PFSK-1 (cell line): Measurements from ENCODE around the gene TNNT3.

Experiments
- FOXP2 ChIP-seq: optimal IDR thresholded peaks from 2 replicates; pipeline ENCODE3; 2011; ENCODE audit warnings: borderline replicate concordance, control low read depth, inconsistent platforms; ENCODE audit not compliant: insufficient read depth; ENCODE audit errors: extremely low read length, extremely low read depth
- POLR2AphosphoS5 ChIP-seq: IDR thresholded peaks from 2 replicates; pipeline ENCODE4 v1.6.1; 2012; ENCODE audit warnings: low read depth, mild to moderate bottlenecking, control low read depth, low read length, moderate library complexity
- SIN3A ChIP-seq: IDR thresholded peaks from 2 replicates; pipeline ENCODE4 v1.6.1; 2012; ENCODE audit warnings: mild to moderate bottlenecking, low read length, moderate library complexity, borderline replicate concordance; ENCODE audit not compliant: insufficient read depth
- TAF1 ChIP-seq: IDR thresholded peaks from 2 replicates; pipeline ENCODE4 v1.6.1; 2012; ENCODE audit warnings: low read length, control low read depth, borderline replicate concordance; ENCODE audit not compliant: insufficient read depth
- TF ChIP-seq, protein P1 (sequence below), 2 experiments: IDR thresholded peaks; 2 replicates each; pipeline versions ENCODE4 v1.6.1 to v1.8.0; 2011 to 2012; ENCODE audit warnings: low read depth in 2 of 2, low read length in 2 of 2, control low read depth in 1 of 2, inconsistent platforms in 1 of 2, mild to moderate bottlenecking in 1 of 2, moderate library complexity in 1 of 2; ENCODE audit not compliant: insufficient read depth in 1 of 2

The TNNT3 gene

GRCh38 chr11:1887451-1888346 lies 31.8 kb upstream of the TNNT3 start:
- TF ChIP-seq POLR2AphosphoS5, result no peak; the same call in 1 of the 2 replicates
- TF ChIP-seq, protein P1, sequence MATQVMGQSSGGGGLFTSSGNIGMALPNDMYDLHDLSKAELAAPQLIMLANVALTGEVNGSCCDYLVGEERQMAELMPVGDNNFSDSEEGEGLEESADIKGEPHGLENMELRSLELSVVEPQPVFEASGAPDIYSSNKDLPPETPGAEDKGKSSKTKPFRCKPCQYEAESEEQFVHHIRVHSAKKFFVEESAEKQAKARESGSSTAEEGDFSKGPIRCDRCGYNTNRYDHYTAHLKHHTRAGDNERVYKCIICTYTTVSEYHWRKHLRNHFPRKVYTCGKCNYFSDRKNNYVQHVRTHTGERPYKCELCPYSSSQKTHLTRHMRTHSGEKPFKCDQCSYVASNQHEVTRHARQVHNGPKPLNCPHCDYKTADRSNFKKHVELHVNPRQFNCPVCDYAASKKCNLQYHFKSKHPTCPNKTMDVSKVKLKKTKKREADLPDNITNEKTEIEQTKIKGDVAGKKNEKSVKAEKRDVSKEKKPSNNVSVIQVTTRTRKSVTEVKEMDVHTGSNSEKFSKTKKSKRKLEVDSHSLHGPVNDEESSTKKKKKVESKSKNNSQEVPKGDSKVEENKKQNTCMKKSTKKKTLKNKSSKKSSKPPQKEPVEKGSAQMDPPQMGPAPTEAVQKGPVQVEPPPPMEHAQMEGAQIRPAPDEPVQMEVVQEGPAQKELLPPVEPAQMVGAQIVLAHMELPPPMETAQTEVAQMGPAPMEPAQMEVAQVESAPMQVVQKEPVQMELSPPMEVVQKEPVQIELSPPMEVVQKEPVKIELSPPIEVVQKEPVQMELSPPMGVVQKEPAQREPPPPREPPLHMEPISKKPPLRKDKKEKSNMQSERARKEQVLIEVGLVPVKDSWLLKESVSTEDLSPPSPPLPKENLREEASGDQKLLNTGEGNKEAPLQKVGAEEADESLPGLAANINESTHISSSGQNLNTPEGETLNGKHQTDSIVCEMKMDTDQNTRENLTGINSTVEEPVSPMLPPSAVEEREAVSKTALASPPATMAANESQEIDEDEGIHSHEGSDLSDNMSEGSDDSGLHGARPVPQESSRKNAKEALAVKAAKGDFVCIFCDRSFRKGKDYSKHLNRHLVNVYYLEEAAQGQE (IDR thresholded peaks at IDR 0.05; ENCODE audit: insufficient read depth in 1 of 2, low read depth in 2 of 2, low read length in 2 of 2), result no peak
- TF ChIP-seq SIN3A, result no peak
- TF ChIP-seq FOXP2, result no peak
- no peak for TF ChIP-seq TAF1

DNA sequence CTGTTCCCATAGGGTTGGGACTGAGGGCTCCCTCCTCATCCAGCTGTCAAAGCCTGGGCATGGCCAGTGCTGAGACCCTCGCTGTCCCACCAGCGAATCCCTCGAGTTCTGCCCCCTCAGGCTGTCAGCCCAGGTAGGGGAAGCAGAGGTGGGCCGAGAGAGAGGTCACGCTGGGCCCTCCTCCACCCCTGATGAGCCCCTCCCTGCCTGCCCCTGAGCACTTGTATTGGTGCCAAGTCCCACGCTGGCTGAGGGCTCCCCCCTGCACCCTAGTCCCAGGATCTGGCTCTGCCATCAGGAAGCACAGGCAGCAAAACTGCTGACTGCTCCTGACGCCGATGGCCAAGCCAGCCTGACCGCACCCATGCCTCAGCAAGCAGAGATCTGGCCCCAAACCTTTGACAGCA lies 31.2 kb upstream of the TNNT3 start:
- TF ChIP-seq TAF1, result no peak
- no peak for TF ChIP-seq SIN3A
- TF ChIP-seq POLR2AphosphoS5, result no peak
- TF ChIP-seq, protein P1 (IDR thresholded peaks at IDR 0.05; ENCODE audit: insufficient read depth in 1 of 2, low read depth in 2 of 2, low read length in 2 of 2), result no peak
- TF ChIP-seq FOXP2, result no peak

DNA sequence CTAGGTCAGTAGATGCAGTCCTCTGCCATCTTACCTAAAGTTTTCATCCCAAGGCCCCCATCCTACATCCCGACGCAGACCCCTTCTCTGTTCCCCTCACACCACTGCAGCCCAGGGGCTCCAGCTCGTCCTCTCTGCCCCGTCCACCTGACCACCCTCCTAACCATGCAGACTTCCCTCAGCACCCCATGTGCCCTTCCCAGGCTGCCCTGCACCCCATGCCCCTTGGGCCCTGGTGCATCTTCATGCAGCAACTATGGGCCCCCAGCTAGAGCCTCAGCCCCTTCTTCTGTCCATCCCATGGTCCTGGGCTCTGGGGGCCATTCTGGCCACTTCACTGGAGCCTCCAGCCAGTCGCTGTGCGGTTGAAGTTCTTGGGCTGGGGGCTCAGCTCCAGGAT lies 30.7 kb upstream of the TNNT3 start:
- no peak for TF ChIP-seq FOXP2
- no peak for TF ChIP-seq SIN3A
- TF ChIP-seq, protein P1 (IDR thresholded peaks at IDR 0.05; ENCODE audit: insufficient read depth in 1 of 2, low read depth in 2 of 2, low read length in 2 of 2), result no peak
- no peak for TF ChIP-seq POLR2AphosphoS5
- TF ChIP-seq TAF1, result no peak

- TF ChIP-seq FOXP2, result no peak
- TF ChIP-seq, protein P1 (IDR thresholded peaks at IDR 0.05; ENCODE audit: insufficient read depth in 1 of 2, low read depth in 2 of 2, low read length in 2 of 2), result no peak
- no peak for TF ChIP-seq POLR2AphosphoS5
- no peak for TF ChIP-seq TAF1
- TF ChIP-seq SIN3A, result no peak
Measured at GRCh38 chr11:1889224-1889930, 30.1 kb upstream of the TNNT3 start.
